GM19023 (cell line): ENCODE measurements around the gene ATP2B2.

Experiments
- ATAC-seq: cut with Tn5 transposase; IDR thresholded peaks from one replicate; pipeline ENCODE4 v1.9.1; 2021; ENCODE audit warnings: mild to moderate bottlenecking, moderate library complexity; ENCODE audit not compliant: unreplicated experiment

The ATP2B2 gene

GRCh38 chr3:10405816-10406215, 99.6 kb downstream of the ATP2B2 start:
- ATAC-seq, result no peak

DNA sequence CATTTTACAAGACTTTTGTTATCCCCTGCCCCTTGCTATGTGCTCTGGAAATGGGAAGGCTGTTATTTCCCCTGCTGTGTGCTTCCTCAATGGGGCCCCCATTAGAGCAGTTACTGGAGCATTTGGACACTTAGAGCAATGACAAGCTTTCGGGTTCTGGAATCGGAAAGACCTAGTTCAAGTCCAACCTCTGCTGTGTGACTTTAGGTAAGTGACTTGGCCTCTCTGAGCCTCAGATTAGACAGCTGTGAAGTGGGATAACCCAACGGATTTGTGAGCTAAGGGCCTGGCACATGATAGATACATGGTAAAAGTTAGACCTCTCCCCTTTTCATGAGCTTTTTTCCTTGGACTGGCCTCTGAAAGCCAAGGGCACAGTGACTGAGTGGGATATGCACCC, 100.5 kb downstream of the ATP2B2 start:
- no peak for ATAC-seq

- ATAC-seq, result no peak
These were observed 101.0 kb downstream of the ATP2B2 start for GRCh38 chr3:10404377-10404776.

DNA sequence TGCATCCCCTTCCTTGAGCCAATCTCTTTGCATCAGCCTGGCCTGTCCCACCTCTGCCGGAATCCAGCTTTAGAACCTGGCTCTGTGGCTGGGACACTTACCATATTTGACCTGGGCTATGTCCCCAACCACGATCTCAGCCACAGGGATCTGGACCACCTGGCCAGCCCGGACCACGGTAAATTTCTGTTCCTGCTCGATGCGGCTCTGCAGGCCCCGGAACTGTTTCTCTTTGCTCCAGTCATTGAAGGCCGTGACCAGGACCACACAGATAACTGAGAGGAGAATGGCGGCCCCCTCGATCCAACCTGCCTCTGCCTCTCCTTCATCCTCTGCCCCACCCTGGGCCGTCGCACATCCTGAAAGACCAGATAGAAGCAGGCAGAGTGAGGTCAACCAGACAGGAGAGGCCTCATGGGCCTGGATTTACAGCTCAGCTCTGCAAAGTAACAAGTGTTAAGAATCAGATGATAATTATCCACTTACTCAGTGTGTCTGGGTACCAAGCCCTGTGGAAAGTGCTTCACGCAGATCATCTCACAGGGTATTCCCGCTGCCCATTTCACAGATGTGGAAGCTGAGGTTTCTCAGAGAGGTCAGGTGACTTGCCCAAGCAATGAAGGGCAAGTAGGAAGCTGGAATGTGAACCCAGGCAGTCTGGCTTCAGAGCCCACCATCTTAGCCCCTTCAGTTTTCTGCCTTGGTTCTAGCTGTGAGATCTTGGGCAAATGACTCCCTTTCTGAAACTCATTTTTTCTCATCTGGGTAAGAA, 103.2 kb downstream of the ATP2B2 start:
- no peak for ATAC-seq

DNA sequence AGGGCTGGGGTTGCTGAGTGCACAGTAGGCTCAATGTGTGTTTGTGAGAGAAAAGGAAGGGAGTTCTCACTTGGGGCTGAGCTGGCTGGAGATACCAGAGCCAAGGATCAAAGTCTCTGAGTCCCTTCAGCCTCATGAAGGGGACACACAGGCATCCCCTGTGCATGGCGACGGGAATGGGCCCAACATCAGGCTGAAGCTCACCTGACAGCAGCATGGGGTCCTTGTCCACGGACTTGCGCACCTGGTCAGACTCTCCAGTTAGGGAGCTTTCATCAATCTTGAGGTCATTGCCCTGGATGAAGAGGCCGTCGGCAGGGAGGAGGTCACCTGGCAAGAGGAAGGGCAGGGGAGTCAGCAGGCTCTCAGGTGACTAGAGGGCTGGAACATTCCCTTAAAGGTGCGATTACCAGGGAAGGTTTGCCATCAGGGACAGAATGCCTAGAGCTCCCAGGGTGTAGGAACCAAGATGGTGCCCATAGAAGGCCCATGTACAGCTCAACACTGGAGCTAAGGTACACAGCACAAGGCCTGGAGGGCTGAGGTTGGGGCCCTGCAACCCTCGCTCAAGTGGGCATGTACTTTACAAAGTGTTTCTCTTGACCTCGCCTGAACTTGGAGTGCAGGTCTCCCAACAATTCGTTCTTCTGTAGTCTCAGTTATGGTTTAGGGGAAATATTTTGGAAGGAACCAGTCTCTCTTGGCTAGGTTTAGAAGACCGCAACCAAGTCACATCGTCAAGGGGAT, 104.5 kb downstream of the ATP2B2 start:
- no peak for ATAC-seq

DNA sequence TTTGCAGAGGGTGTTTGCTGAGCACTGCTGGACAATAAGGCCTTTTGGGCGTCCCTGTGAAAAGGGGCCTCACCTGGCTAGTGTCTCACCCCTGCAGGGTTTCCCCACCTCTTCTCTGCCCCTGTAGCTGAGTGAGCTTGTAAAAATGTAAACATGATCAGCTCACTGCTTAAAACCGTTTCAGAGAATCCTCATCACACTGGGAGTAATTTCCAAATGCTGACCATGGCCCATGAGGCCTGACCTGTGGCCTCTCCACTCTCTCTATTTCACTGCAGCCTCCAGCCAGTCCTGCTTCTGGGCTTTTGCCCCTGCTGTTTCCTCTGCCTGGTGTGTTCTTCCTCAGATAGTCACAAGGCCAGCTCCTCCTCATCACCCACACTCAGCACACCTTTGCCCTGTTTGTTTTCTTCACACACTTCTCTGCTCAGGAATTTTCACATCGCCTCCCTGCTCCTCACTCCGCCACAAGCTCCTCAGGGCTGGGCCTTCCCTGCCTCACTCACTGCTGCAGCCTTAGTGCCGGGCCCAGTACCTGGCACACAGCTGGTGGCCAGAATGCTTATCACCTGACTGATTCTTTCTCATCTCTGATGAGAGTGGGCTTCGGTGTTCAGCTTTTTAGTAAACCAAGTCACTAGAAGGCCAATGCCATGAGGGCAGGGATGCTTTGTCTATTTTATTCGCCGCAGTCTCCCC, 105.2 kb downstream of the ATP2B2 start:
- no peak for ATAC-seq

DNA sequence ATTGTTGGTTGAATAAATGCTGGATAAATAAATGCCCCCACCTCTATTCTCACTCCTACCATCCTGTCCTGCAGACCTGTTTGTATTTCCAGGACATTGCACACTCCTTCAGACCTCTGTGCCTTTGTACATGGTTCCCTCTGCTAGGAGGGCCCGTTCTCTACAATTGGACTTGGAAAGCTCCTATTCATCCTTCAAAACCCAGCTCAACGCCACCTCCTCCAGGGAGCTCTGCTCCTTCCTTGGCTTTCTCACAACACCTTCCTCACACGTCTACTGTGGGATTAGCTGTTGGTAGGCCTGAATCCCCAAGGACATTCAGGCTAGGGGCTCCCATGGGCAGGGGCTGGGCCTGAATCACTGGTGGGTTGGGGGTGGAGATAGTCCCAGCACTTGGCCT, 105.8 kb downstream of the ATP2B2 start:
- ATAC-seq, result no peak

DNA sequence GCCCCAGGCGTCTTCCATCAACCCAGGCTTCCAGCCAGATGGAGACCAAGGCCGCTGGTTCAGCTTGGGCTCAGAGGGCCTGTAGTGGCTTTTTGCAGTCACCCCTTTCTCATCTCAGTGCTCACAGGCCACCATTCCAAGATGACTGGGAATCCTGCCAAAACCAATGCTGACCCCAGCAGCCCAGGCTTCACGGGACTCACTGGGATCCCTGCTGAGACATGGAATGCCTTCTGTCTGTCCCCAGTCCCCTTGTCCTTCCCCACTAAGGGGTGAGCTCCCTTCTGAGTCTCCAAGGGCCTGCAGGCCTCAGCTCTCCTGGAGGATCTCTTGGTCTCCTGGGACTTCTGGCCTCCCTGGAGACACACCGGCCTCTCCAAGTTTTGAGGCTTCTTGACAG, 107.0 kb downstream of the ATP2B2 start:
- ATAC-seq, result no peak

DNA sequence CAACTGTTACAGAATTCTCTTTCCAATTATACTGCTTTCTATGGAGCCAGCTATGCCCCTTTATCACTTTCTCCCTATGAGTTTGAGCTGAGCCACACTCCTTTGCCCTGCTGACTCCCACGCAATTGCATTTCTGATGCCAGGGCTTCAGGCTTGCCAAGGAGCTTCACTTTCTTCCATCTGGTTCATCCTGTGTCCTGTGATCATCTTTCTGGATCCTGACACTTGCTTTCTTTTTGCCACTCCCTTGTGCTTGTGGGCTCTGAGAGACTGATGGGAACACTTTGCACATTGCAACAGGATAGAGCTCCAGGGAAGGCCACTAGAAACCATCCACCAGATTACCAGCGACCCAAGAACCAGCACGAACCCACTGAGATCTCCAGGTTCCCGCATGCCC, 107.5 kb downstream of the ATP2B2 start:
- no peak for ATAC-seq

DNA sequence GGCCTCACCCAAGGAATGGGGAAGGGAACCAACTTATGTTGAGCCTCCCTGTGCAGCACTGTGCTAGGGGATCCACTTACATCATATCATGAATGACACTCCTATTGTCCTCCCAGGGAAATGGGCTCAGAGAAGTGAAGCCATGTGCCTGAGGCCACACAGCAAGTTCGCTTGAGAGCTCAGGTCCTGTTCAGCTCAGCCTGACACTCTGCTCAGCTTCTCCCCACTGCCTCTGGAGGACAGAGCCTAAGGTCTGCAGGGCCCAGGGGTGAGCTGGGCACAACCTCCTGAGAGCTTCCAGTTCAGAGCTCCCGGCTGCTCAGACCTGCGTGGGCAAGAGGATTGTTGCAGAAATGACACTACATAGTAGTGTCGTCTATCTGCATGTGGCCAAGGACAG, 108.5 kb downstream of the ATP2B2 start:
- ATAC-seq, result no peak

- no peak for ATAC-seq
These were observed 109.3 kb downstream of the ATP2B2 start for GRCh38 chr3:10396083-10396482.

DNA sequence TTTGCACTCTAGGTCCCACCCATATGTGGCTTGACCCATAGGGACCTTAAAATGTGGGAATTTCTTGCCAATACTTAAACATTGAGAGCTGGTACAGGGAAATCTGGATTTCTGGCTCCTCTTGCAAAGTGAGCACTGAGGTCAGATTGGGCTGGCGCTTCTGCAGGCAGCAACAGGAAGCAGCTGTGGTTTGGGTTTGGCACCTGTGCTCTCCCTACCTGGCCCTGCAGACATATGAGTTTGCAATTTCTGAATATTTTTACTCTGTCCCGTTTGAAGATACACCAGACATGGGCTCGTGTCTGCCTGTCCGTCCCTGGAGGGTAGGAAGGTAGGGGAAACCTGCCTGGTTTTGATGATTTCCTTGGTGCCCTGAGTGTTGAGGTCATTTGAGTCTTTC, 109.7 kb downstream of the ATP2B2 start:
- no peak for ATAC-seq

DNA sequence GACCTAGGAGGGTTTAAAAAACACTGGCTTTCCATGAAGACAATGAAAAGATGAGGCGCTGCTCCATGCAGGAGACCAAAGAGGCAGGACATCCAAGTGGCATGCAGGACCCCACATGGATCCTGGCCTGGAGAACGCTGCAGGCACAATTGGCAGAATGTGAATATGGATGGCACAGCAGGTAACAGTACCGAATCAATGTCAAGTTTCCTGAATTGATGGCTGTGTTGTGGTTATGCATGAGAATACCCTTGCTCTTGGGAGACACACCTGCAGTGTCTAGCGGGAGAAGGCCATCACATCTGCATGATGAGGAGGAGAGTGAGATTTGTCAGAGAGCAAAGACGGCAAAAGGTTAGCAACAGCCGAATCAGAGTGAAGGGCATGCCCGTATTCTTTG, 110.2 kb downstream of the ATP2B2 start:
- ATAC-seq, result no peak

GRCh38 chr3:10394491-10395025, 110.8 kb downstream of the ATP2B2 start:
- ATAC-seq, result no peak

DNA sequence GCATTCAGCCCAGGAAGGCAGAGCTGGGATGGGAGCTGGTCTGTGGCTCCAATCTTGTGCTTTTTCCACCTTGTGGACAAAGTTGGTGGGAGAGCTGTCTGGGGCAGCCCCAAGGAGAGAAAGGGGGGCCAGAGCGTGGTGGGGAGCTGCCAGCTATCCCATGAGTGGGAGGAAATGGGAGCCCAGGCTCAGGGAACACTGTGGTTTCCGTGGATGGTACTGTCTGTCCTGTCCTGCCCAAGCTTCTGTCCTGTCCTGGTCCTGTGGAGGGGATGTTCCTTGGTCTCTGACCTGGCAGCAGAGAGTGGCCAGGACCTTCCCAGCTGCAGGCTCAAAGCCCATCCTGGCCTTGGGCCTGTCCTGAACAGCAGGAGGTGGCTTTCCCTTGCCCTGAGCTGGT, 111.9 kb downstream of the ATP2B2 start:
- ATAC-seq, result no peak

- ATAC-seq, result no peak
These were observed 112.4 kb downstream of the ATP2B2 start for GRCh38 chr3:10392906-10393461.

DNA sequence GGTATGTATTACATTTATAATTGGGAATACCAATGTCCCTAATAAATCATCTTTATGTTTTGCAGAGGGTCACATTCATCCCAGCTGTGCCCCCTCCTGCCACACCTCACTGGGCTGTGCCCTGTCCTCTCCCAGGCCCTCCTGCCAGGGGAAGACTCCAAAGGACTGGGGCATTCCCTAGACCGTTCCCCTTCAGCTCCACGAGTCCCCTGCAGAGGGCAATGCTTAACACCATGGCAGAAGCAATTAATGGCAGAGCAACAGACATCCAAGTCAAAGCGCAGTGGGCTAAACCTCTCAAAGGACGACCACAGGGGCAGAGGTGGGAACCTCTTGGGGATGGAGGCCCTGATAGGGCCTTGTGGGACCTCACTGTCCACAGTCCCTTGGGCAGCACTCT, 113.1 kb downstream of the ATP2B2 start:
- no peak for ATAC-seq

DNA sequence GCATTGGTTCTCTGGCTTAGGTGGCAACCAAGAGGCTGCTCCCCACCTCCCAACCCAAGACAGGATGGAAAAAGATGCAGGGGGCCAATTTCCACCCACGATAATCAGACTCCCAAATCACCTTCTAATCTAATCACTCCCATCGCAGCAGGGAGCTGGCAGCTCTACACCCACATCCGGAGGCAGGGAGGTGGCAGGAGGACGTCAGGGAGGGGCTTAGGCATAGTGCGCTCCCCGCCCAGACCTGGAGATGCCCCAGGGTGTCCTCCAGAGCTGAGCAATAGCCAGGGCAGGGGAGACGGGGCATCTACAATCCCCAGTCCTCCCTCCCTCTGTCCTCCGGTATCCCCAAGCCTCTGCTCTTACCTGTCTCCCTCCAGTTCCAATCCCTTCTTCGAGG, 114.0 kb downstream of the ATP2B2 start:
- no peak for ATAC-seq

GRCh38 chr3:10390641-10391373, 114.6 kb downstream of the ATP2B2 start:
- no peak for ATAC-seq

- no peak for ATAC-seq
These were observed 115.4 kb downstream of the ATP2B2 start for GRCh38 chr3:10389995-10390394.

GRCh38 chr3:10389339-10389738, 116.0 kb downstream of the ATP2B2 start:
- ATAC-seq, result no peak
